HepG2 (cell line): ENCODE results near the gene CARD19. TPM values are rescaled to one million over a fixed set of nuclear protein-coding genes. Genes with fewer than 3 reads are reported as not detected.

Experiments
- DDIT3 ChIP-seq: sonication (generic); formaldehyde crosslinking; IDR thresholded peaks from 2 replicates; pipeline ENCODE4 v1.4.0; 2020; ENCODE audit warnings: mild to moderate bottlenecking, missing genetic modification reagents
- HES4 ChIP-seq: sonication (generic); formaldehyde crosslinking; IDR thresholded peaks from 2 replicates; pipeline ENCODE4 v1.9.0; 2021; ENCODE audit warnings: mild to moderate bottlenecking, missing genetic modification reagents, borderline replicate concordance
- KDM5B ChIP-seq: sonication (generic); formaldehyde crosslinking; IDR thresholded peaks from 2 replicates; pipeline ENCODE4 v1.4.0; 2020; ENCODE audit warnings: missing genetic modification reagents, mild to moderate bottlenecking, borderline replicate concordance
- MLLT10 ChIP-seq: sonication (generic); formaldehyde crosslinking; IDR thresholded peaks from 2 replicates; pipeline ENCODE4 v1.4.0; 2020; ENCODE audit warnings: missing genetic modification reagents
- NFIB ChIP-seq: sonication (generic); formaldehyde crosslinking; IDR thresholded peaks from 2 replicates; pipeline ENCODE4 v1.9.0; 2021; ENCODE audit warnings: missing genetic modification reagents, mild to moderate bottlenecking, borderline replicate concordance
- REL ChIP-seq: sonication (generic); formaldehyde crosslinking; conservative IDR thresholded peaks from 2 replicates; pipeline ENCODE4 v1.8.0; 2022; ENCODE audit warnings: mild to moderate bottlenecking, missing genetic modification reagents, moderate library complexity
- SNAPC5 ChIP-seq: sonication (generic); formaldehyde crosslinking; IDR thresholded peaks from 2 replicates; pipeline ENCODE4 v1.8.1; 2023; ENCODE audit warnings: mild to moderate bottlenecking, missing genetic modification reagents, borderline replicate concordance
- ZBTB42 ChIP-seq: sonication (generic); formaldehyde crosslinking; IDR thresholded peaks from 2 replicates; pipeline ENCODE4 v1.5.0; 2020; ENCODE audit warnings: mild to moderate bottlenecking, missing genetic modification reagents
- ZNF678 ChIP-seq: sonication (generic); formaldehyde crosslinking; IDR thresholded peaks from 2 replicates; pipeline ENCODE4 v1.4.0; 2020; ENCODE audit warnings: mild to moderate bottlenecking, missing genetic modification reagents
- ZSCAN31 ChIP-seq: sonication (generic); formaldehyde crosslinking; IDR thresholded peaks from 2 replicates; pipeline ENCODE4 v1.5.0; 2020; ENCODE audit warnings: low read depth, mild to moderate bottlenecking, missing genetic modification reagents
- polyA plus RNA-seq, 8 experiments: library from polyadenylated mRNA; depleted of rRNA in 3 of 8; stranded (reverse) in 7 of 8; unstranded in 1 of 8; fragments of >200 nt; fragmentation: Illumina TruSeq in 4 of 8; extraction: Trizol in 4 of 8; gene quantifications; 2 replicates each; pipeline versions ENCODE4 v1.2.1 to v1.2.3, GENCODE V29; 2011 to 2016; ENCODE audit warnings: low read depth in 4 of 8, missing spikeins in 1 of 8, mixed read lengths in 1 of 8; ENCODE audit not compliant: insufficient read depth in 1 of 8
- total RNA-seq, 5 experiments: library from RNA; depleted of rRNA; stranded (reverse); fragments of >200 nt; fragmentation: Illumina TruSeq; extraction: Trizol; gene quantifications; 2 replicates each; pipeline ENCODE4 v1.2.3, GENCODE V29; 2016; ENCODE audit warnings: low read depth in 1 of 5
- TF ChIP-seq, protein P1 (sequence below): sonication (generic); formaldehyde crosslinking; IDR thresholded peaks from 2 replicates; pipeline ENCODE4 v1.4.0; 2020; ENCODE audit warnings: missing genetic modification reagents, borderline replicate concordance

Gene CARD19
- total and polyA plus RNA-seq, 2 of the 13 experiments (the other 11 are each of a cell fraction or from before 2014, with no cell fraction given), result 18.4 to 47.2 TPM

GRCh38 chr9:93061791-93062763 is 33.9 kb upstream of the CARD19 start (continued):
- TF ChIP-seq NFIB (CRISPR knock-in tag) (no peak), ZNF678 (CRISPR knock-in tag) (no peak), ZBTB42 (CRISPR knock-in tag) (0 out of 2 replicates have a peak, but pooled peaks have one; percentile 48), ZSCAN31 (no peak), DDIT3 (CRISPR knock-in tag) (no peak), HES4 (no peak), REL (CRISPR knock-in tag) (no peak), SNAPC5 (CRISPR knock-in tag) (no peak), MLLT10 (CRISPR knock-in tag) (no peak), KDM5B (peak; percentile 35; the same call in 1 of the 2 replicates)
- TF ChIP-seq, protein P1, sequence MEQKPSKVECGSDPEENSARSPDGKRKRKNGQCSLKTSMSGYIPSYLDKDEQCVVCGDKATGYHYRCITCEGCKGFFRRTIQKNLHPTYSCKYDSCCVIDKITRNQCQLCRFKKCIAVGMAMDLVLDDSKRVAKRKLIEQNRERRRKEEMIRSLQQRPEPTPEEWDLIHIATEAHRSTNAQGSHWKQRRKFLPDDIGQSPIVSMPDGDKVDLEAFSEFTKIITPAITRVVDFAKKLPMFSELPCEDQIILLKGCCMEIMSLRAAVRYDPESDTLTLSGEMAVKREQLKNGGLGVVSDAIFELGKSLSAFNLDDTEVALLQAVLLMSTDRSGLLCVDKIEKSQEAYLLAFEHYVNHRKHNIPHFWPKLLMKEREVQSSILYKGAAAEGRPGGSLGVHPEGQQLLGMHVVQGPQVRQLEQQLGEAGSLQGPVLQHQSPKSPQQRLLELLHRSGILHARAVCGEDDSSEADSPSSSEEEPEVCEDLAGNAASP (CRISPR knock-in tag), result peak; percentile 77; the same call in 1 of the 2 replicates
- TF ChIP-seq, all 625 proteins: peak for 128
